ENCODE results near the gene C7.
"Not testable (repeated sequence)": the region's sequence is repeated elsewhere in the genome, so short reads cannot be mapped to it uniquely, and the experiment has no call there.

C7 gene

GRCh38 chr5:40995801-40996586 is 86.7 kb downstream of the C7 start:
- no peak for DNase-seq

- no peak for DNase-seq
Measured at GRCh38 chr5:40999142-40999541, 89.8 kb downstream of the C7 start.

GRCh38 chr5:40999966-41000365 is 90.7 kb downstream of the C7 start:
- no peak for DNase-seq

GRCh38 chr5:41003670-41004376 is 94.5 kb downstream of the C7 start:
- no peak for DNase-seq

- no peak for DNase-seq
Measured at GRCh38 chr5:41004931-41005330, 95.6 kb downstream of the C7 start.

- no peak for DNase-seq
Measured at GRCh38 chr5:41009232-41009631, 99.9 kb downstream of the C7 start.

- no peak for DNase-seq
Measured at GRCh38 chr5:41010572-41010971, 101.3 kb downstream of the C7 start.

GRCh38 chr5:41012318-41012717 is 103.0 kb downstream of the C7 start:
- DNase-seq = no peak

- DNase-seq = not testable (repeated sequence)
Measured at GRCh38 chr5:41022600-41022999, 113.3 kb downstream of the C7 start.
